ENCODE results near the gene MYL3.

The MYL3 gene

DNA sequence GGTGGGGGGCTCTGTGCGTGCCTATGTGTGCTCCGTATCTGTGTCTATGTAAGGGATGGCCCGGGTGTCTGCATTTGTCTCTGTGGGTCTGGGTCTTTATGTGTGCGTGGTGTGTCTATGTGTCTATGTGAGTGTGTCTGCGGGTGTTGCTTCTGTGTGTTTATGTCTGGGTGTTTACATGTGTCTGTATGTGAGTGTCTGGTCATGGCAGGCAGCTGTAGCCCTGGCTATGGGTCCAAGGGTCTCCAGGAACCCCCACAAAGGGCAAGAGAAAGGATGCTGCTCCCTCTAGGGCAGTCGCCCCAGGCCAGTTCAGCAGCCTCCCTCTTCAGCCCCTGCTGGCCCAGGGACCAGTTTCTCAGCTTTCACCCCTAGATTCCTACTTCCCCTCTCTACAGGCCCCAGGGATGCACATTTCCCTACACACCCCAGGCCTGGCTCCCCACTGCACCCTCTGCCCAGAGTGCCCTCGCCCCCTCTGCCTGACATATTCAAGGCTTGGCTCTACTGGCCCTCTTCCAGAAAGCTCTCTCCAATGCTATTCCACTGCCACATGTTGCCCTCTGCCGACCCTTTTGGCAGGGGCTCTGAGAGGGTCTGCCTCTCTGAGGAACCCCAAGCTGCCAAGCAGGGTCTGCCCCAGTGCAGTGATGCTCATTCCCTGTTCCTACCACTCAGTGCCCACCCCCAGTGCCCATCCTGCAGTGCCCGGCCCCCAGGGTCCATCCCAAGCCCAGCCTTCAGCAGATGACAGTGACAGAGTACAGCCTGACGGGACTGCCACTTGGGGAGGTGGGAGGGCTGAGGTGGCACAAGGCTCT lies 1.0 kb upstream of the MYL3 start:
- no peak for DNase-seq

DNA sequence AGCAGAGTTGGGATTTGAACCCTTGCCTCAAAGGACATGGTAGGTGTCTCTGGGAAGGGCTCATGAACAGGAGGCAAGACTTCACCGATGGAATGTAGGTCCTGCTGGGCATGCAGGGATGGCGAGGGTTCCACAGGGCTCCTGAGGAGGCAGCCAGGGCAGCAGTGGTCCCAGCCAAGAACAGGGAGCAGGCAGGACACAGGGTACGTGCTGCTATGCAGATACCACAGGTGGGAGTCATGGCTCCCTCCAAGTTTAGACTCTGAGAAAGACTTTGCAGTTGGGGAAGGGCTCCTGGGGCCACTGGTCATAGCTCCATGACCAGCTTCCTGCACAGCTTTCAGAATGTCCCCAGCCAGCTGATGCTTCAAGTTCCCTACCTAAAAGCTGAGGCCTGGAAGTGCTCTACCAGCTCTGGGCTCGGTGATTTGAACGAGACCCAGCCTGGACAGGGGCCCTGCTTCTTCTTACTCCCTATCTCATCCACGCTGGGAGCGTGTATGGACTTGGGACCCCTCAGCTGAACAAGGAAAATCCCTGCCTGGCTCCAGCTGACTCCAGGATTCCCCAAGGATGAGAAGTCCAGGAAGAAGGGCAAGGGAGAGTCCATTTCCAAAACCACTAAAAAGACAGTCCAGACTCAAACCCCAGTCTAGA lies 747 bp downstream of the MYL3 start:
- no peak for DNase-seq

DNA sequence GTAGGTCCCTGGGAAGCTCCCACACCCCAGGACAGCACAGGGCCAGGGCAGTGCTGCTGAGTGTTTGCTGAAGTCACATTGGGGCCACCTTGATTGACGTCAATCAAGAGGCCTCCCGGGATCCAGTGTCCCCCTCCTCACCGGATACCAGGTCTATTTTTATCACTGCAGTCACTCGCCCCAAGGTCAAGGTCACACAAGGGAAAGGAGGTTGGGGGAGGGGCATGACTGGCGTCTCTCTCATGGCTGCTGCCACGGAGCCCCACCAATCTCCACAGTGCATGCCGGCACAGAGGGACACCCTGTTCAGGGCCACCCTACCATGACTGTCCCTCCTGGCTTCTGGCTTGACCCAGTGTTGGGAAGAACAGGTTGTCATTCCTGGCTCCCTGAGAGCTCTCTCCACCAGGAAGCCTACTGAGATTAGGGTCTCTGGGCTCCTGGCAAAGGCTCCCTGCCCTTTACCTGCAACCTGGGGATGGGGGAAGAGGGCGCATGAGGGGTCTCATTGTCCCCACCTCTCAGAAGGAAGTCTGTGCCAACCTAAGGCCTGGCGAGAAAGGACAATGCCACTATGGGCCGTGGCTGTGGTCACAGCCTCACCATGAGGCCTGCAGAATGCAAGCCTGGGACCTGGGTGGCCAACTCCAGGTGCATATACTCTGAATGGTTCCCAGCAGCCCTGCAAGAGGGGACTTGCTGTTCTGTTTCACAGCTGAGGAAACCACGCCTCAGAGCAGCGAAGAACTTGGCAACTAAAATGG lies 1.5 kb downstream of the MYL3 start:
- no peak for DNase-seq

DNA sequence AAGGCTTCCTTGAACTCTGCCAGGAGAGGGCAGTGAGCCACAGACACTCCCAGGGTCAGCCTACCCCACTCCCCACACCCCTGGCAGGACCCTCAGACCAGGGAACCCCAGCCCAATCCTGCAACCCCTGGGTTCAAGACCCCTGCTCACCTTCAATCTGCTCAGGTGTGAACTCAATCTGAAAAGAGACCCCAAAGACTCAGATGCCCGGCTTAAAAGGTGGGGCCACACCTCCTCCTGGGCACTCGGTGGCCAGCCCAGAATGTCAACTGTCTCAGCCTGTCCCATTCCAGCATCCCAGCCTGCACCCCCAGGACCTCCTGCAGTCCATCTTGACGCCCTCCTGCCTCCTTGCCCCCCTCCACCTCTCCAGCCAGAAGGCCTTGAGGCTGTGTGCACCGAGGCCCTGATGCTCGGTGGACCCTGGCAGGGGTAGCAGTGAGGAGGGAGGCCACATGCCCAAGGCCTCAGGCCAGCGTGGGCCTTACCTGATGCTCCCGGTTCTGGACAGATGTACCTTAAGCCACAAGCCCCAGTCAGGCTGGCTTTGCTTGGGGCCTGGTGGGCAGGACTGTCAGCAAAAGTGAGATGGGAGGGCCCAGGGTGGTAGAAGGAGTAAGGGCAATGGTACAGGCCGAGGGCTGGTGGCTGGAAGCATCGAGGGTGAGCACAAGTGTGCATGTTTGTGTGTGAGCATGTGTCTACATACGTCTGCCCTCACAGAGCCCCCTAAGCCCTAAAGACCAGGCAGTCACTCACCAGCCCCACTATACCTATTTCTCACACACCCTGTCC lies 2.2 kb downstream of the MYL3 start:
- DNase-seq: no peak

DNA sequence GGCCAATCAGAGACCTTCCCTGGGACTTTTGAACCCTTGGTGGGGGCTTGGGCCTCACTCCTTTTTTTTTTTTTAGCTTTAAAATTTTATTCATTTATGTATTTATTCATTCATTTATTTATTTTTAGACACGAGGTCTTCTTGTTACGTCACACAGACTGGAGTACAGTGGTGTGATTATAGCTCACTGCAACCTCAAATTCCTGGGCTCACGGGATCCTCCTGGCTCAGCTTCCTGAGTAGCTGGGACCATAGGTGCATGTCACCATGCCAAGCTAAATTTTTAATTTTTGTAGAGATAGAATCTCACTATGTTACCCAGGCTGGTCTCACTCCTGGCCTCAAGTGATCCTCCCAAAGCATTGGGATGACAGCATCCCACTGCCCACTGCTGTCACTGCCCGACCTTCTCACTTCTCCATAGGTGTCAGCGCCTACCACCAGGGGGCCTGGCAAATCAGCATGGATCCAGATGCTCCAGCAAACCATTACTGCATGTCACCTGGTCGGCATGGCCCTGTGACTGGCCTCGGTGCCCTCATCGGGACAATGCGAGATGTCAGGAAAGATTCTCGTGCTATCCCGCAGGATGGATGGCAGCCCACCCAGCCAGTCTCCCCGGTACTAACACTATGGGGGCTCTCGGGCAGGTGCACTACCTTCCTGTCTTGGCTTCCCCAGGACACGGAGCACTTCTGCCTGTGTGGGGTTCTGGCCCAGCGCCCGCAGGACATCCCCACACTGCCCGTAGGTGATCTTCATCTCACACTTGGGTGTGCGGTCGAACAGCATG lies 3.0 kb downstream of the MYL3 start:
- no peak for DNase-seq

DNA sequence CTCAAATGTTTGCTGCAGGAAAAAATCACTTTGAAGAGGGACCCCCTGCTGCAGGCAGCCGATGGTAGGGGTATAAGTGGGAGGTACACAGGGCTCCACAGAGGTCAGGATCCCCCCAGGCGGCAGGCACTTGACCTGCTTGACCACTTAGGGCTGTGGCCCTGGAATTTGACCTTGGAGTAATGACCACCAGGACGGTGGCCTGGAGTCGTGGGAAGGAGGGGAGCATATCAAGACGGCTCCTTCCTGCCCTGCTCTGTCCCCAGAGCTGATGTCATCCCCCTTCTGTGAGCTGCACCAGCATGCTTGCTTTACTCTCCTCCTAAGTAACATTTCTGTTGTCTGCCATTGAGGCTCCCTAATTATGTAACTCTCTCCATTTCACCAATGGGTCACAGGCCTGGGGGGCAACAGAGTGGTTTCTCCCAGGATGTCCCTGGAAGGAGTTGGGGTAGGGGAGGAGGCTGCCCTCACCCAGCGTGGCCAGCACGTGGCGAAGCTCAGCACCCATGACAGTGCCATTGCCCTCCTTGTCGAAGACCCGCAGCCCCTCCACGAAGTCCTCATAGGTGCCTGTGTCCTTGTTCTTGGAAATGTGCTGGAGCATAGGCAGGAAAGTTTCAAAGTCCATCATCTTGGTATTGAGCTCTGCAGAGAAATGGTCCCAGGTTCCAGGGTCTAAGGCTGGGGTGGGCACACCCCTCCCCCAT lies 4.1 kb downstream of the MYL3 start:
- DNase-seq: no peak

DNA sequence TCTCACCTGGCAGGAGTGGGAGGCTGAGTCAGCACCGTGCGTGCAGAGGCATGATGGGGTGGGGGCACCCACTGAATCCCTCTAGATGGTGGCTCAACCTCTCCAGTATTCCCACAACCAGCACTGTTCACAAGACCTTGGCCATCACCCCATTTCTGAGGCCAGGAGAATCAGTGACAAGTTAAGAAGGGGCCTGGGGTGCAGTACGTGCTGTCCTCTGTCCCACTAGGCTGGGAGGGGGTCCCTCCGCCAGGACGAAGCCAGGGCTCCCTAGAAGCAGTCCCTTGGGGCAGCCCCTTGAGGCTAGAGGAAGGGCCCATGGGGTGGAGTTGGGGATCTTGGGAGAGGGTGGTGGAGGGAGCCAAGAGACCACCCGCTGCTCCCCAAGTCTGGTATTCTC lies 4.8 kb downstream of the MYL3 start:
- no peak for DNase-seq

DNA sequence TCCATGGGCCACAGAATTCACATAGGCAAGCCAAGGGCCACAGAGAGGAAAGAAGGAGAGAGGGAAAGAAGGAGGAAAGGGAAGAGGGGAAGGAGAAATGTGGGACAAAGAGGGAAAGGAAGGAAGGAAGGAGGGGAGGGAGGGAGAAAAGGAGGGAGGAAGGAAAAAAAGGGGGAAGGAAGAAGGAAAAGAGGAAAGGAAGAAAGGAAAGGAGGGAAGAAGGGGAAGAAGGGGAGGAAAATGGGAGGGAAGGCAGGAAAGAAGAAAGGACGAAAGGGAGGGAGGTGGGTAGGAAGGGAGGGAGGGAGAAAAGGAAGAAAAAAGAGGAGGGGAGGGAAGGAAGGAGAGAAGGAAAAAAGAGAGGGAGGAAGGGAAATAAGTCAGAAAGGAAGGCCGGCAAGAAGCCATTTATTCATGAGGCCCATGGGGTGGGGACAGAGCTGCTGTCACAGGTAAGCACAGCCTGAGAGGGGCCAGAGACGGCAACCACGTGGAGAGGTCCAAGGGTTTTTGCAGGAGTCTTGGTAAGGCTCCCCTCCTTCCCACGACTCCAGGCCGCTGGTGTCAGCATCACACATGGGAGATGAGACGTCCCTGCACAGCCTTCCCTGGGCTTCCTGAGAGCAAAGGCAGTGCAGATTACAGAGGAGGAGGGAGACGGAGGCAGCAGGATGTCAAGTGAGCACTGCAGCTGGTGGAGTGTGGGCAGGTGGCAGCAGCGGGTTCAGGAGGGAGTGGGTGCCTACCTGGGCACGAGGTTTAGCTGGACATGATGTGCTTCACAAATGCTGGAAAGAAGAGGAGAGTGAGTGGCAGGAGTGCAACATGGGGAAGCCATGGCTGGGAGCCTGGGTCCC lies 5.5 kb downstream of the MYL3 start:
- DNase-seq: no peak

DNA sequence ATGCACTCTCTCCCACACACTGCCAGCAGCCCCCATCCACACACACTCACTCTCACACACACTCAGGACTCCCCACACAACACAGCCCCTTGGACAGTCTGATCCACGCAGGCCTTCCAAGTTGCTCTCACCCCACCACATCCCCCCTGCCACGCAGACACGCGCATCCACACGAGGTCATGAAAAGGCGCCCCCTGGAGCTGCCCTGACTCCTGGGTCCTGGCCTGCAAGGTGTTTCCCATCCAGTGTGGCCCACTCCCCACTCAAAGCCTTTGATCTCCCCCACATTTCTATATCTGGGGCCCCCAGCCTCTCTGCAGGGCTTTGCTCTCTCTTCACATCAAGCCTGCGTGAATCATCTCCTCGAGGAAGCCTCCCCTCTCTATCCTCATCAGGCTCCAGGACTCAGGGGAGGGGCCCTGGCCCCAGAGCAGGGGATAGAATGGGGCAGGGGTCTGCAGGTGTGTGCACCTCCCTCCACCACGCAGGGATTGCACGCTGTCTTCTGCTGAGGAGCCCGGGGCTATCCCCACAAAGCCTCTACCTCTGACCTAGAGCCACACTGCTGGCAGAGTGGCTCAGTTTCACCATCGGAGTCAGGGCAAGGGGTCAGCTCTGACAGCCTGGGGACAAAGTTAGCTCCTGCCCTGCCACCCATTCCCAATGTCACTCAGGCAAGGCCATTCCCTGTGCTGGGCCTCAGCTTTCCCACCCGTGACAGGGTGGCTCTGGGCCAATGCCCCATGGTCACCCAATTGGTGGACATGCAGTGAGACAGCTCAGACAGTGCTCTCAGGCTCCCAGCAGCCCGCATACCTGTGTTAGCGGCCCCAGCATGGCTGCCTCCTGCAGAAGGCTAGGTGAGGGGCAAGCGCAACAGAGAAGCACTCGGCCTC lies 6.4 kb downstream of the MYL3 start:
- no peak for DNase-seq

DNA sequence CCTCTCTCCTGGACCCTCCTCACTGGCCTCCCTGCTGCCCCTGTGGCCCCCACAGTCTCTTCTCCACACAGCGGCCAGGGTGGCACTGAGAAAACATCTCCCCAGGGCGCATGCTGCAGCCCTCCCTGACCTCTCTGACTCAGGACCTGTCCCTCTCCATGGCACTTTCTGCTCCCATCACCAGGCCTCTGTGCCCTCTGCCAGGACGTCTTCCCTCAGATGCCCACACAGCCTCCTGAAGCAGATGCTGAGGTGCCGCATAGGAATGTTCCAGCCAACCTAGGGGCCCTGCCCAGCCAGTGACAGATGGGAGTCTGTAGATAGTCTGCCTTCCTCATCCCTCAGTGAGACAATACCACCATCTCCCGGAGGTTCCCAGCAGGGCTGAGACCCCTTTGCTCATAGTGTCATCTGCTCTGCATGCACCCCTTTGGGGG lies 8.7 kb downstream of the MYL3 start:
- no peak for DNase-seq

DNA sequence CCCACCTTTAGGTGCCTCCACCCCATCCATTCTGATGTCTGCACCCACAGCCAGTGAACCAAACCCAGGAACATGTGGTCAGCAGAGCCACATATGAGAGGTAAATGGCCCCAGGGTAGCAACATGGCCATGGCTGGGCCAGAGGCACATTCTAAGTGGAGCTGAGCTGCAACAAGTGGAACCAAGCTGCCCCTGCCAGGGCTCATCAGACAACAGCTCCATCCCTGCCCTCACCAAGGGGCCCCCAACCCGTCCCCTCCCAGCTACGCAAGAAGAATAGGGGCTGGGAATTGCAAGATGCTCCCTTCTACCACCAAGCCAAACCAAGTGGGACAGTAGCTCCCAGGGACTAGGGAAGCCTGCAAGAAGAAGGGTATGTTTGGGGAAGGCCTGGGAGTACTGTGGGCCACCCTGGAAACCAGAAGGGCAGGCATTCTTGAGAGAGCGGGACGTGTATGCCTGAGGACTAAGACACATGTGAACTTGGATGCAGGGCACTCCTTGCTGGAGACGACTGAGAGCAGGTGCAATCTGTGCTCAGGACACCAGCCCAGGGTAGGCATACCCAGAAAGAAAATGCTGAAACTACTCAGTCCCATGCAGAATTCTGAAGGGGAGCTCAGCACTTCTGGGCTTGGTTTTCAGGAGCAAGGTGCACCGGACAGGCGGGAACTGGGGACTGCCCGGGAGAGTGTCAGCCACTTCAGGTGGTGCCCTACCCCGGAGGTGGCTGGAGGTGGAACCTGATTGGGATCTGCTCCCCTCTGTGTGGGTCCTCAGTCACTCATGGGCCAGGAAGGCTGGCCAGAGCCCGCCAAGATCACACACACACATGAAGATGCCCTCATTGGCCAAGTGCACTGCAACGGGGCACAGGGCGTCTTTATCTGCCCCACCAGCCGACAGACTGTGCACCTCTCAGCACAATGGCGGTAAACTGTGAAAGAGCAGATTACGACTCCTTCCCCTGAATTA lies 9.5 kb downstream of the MYL3 start:
- DNase-seq: no peak

DNA sequence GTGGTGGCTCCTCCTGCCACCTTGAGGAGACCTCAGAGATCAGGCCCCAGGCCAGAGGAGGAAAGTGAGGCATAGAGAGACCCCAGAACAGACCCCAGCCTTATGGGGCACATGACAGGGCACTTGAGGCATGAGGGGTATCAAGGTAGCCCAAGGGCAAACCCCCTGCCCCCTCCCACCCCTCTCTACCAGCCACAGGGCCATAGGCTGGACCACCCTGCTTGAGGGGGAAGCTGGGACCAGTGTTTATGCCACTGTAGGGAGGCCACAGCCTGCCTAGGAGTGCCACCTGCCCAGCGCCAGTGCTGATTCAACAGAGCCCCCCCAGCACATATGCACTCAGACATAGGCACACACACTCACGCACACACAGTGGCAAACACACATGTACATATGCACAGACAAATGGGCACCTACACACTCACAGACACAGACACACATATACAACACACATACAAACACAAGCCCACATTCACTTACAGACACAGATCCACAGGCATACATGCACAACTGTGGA lies 10.3 kb downstream of the MYL3 start:
- no peak for DNase-seq

DNA sequence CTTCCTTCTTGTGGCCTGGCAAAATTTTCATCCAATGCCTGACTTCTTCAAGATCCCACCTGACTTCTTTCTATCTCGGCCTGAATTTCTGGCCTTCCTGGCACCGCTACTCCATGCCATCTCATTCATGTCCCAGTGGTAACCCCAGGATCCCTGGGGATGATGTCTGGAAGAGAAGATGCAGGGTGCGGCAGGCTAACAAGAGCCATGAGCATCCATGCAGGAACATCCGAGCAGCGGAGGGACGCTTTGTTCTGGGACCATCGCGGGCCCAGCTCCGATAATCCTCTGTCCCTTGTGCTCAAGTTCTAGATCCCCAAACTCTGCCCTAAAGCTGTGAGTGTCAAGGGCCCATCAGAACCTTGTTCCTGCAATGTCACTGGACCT lies 10.9 kb downstream of the MYL3 start:
- DNase-seq: no peak

DNA sequence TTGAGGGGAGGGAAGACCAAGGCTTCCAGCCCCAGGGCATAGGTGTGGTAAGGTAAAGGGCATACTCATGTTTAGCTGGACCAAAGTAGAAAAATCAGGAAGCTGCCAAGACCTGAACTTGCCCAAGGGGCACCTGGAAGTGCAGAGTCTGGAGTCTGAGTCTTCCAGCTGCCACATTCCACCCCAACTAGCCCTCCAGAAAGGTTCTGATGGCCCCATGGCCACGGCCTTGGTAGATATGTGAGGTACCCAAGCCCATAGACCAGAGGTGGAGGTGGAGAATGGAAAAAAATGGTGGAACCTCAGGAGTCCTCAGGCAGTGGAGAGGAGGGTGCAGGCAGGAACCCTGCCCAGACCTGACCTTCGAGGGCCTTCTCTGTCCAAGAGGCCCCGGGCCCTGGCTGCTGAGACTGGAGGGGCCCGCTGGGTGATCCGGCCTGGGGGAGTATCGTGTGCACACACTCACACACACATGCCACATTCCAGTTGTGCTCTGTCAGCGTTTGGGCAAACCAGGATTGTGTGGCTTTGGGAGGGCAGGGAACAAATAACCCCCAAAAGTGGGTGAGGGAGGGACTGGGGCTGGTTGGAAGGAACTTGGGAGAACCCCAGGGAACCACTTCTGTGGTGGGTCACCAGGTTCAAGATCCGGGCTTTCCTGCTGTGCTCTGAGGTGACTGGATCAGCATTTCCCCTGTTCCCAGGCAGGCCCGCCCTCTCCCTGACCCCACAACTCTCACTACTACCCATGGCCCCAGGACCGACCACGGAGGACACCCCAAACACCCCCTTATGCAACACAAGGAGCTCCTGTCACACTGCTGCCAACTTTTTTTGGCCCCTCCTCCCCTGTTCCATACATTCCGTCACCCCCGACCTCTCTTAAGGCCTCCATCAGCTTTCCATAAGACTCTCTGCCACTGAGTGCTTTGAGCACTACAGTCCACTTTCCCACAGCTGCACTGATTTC lies 11.6 kb downstream of the MYL3 start:
- no peak for DNase-seq

DNA sequence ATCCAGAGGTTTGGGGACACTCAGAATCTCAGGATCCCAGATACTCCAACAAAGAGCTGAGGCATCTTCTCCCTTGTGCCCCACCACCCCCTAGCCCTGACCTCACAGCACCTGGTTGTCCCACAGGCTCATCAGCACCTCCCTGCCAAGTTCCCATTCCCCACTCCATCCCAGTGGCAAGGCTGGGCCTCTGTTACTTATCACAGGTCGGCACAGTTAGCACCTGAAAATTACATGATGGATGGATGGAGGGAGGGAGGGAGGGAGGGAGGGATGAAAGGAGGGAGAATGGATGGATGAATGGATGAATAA lies 12.8 kb downstream of the MYL3 start:
- no peak for DNase-seq

DNA sequence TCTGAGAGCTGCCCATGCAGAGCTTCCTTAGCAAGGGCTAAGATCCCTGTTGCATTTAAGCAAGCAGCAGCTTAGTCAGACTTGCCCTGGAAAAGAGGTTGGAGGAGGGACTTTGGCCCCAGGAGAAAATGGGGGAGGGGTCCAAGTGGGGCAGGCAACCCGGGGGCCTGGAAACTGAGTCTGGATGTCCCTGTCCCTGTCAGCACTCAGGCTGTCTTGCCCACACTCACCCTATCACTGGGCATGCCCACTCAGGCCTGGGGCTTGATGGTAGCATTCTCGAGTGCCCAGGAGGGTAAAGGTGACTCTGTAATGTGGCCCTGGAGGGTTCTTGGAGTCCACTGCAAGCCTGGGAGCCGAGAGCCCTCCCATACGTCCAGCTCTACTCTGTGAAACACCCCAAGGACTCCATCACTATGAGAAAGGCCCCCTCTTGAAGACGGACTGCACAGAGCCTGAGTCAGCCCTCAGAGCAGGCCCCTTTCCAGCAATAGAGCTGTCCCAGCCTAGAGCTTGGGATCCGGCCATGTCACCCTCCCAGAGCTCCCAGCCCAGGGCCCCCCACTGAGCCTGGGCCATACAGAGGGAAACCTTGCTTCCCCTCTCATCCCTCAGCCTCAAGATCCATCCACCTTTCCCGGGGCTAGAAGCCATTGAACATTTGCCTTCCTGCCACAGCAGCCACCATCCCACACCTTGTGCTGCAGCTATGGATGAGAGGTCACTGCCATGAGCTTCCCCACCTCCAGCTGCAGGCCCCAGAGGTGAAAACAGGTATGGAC lies 13.4 kb downstream of the MYL3 start:
- DNase-seq: no peak

Data from eye (tissue), 1 donor.